GM12878 (cell line): ENCODE results near the gene CST1. TPM values are rescaled to one million over a fixed set of nuclear protein-coding genes. Genes with fewer than 3 reads are reported as not detected.

Experiments used
- ATAC-seq: fragments of 200-7000 bp; cut with Tn5 transposase; 3 replicates; pipeline ENCODE4 v1.9.1; 2020; ENCODE audit warnings: mild to moderate bottlenecking, moderate library complexity
- BruUV-seq: library from RNA; stranded (reverse); fragments of 400-500 nt; replicated peaks from 2 replicates; lab custom pipeline; 2021; lab: Mats Ljungman, UMichigan
- CTCF ChIA-PET: fragments of 300-600 bp; sonication (Branson Sonifier 250); formaldehyde crosslinking; extraction: SDS; loops from one replicate; lab custom pipeline; 2021; ENCODE audit warnings: inconsistent platforms; lab: Yijun Ruan, JAX
- POLR2A ChIA-PET: fragments of 350-600 bp; formaldehyde crosslinking; extraction: SDS; loops from one replicate; lab custom pipeline; 2021; ENCODE audit warnings: inconsistent platforms; lab: Charles Lee
- RAD21 ChIA-PET: fragments of 300-600 bp; sonication (Branson Sonifier 250); formaldehyde crosslinking; loops from one replicate; lab custom pipeline; 2023; ENCODE audit warnings: antibody characterized with exemption; ENCODE audit not compliant: unreplicated experiment; lab: Charles Lee
- SMC1A ChIA-PET: fragments of 300-600 bp; sonication (Branson Sonifier 250); formaldehyde crosslinking; loops from one replicate; lab custom pipeline; 2023; ENCODE audit not compliant: unreplicated experiment, uncharacterized antibody; lab: Charles Lee
- DNase-seq: peaks from one replicate; pipeline ENCODE4 v3.0.0-alpha.2; 2011; ENCODE audit warnings: low read depth, low spot score
- FAIRE-seq: peaks from 3 replicates; lab custom pipeline; 2011; peaks lifted over from hg19 to GRCh38; lab: Jason Lieb, UNC
- H2AFZ ChIP-seq: 2 replicates; pipeline ENCODE4 v1.6.0; 2011; ENCODE audit warnings: low read depth, low read length, control low read depth; ENCODE audit not compliant: control insufficient read depth
- H3K27ac ChIP-seq: 2 replicates; pipeline ENCODE4 v1.5.1; 2011; ENCODE audit warnings: control low read depth; ENCODE audit not compliant: control insufficient read depth, insufficient read depth
- H3K27me3 ChIP-seq, 2 experiments: replicated peaks in 1 of 2; 2 replicates each; pipeline versions ENCODE4 v1.6.0 to v1.6.1; 2011; ENCODE audit warnings: low read length in 1 of 2; ENCODE audit not compliant: control insufficient read depth in 2 of 2, insufficient read depth in 2 of 2
- H3K36me3 ChIP-seq, 2 experiments: 2 replicates each; pipeline ENCODE4 v1.5.1; 2011; ENCODE audit warnings: low read length in 1 of 2; ENCODE audit not compliant: control insufficient read depth in 2 of 2, insufficient read depth in 2 of 2
- H3K4me1 ChIP-seq: 2 replicates; pipeline ENCODE4 v1.6.1; 2011; ENCODE audit warnings: mild to moderate bottlenecking, low read length, moderate library complexity, mixed read lengths; ENCODE audit not compliant: control insufficient read depth, insufficient read depth
- H3K4me2 ChIP-seq: 2 replicates; pipeline ENCODE4 v1.6.0; 2011; ENCODE audit warnings: control low read depth; ENCODE audit not compliant: control insufficient read depth, insufficient read depth
- H3K4me3 ChIP-seq: fragments of 200-600 bp; sonication (generic); 2 replicates; pipeline ENCODE4 v1.5.1; 2016
- H3K79me2 ChIP-seq: 2 replicates; pipeline ENCODE4 v1.6.0; 2011; ENCODE audit warnings: low read length; ENCODE audit not compliant: control insufficient read depth, insufficient read depth
- H3K9ac ChIP-seq: 2 replicates; pipeline ENCODE4 v1.8.0; 2011; ENCODE audit warnings: low read length, control low read depth, mixed read lengths; ENCODE audit not compliant: control insufficient read depth, insufficient read depth
- H3K9me3 ChIP-seq: replicated peaks from 3 replicates; pipeline ENCODE4 v1.5.1; 2011; ENCODE audit warnings: mild to moderate bottlenecking, low read length; ENCODE audit not compliant: control insufficient read depth, insufficient read depth
- H4K20me1 ChIP-seq: 2 replicates; pipeline ENCODE4 v1.6.0; 2011; ENCODE audit not compliant: control insufficient read depth, insufficient read depth
- CTCF ChIP-seq, 3 experiments: IDR thresholded peaks in 2 of 3; conservative IDR thresholded peaks in 1 of 3; 2 replicates each; pipeline ENCODE4 v1.5.1; 2011; ENCODE audit warnings: low read depth in 3 of 3, low read length in 3 of 3, mild to moderate bottlenecking in 3 of 3, control low read depth in 2 of 3, moderate library complexity in 2 of 3, inconsistent platforms in 1 of 3, mixed read lengths in 1 of 3; ENCODE audit not compliant: control insufficient read depth in 2 of 3, insufficient read depth in 1 of 3; ENCODE audit errors: extremely low read depth in 1 of 3
- CUX1 ChIP-seq: IDR thresholded peaks from 2 replicates; pipeline ENCODE4 v1.6.1; 2012; ENCODE audit warnings: improper control_type of control experiment, low read depth, low read length; ENCODE audit not compliant: insufficient replicate concordance
- ELK1 ChIP-seq: IDR thresholded peaks from 2 replicates; pipeline ENCODE4 v1.6.1; 2012; ENCODE audit warnings: low read depth, low read length, improper control_type of control experiment
- ETV6 ChIP-seq, 2 experiments: fragments of 450-650 bp in 1 of 2; IDR thresholded peaks in 1 of 2; conservative IDR thresholded peaks in 1 of 2; 2 replicates each; pipeline ENCODE4 v1.6.1; 2014; ENCODE audit warnings: antibody characterized with exemption in 1 of 2, borderline replicate concordance in 1 of 2, low read depth in 1 of 2, mild to moderate bottlenecking in 1 of 2, moderate library complexity in 1 of 2
- JUNB ChIP-seq: IDR thresholded peaks from 2 replicates; pipeline ENCODE4 v1.6.1; 2016; ENCODE audit warnings: antibody characterized with exemption, mild to moderate bottlenecking
- MEF2B ChIP-seq: fragments of 450-650 bp; IDR thresholded peaks from 2 replicates; pipeline ENCODE4 v1.6.1; 2018; ENCODE audit warnings: mild to moderate bottlenecking, moderate library complexity; ENCODE audit not compliant: partially characterized antibody, poor library complexity, severe bottlenecking
- NFXL1 ChIP-seq: fragments of 450-650 bp; IDR thresholded peaks from 2 replicates; pipeline ENCODE4 v1.6.1; 2017; ENCODE audit warnings: antibody characterized with exemption, mild to moderate bottlenecking, borderline replicate concordance
- RCOR1 ChIP-seq: conservative IDR thresholded peaks from 2 replicates; pipeline ENCODE4 v1.6.1; 2012; ENCODE audit warnings: low read depth, low read length, improper control_type of control experiment
- ZNF274 ChIP-seq: IDR thresholded peaks from one replicate; pipeline ENCODE4 v1.8.0; 2011; ENCODE audit not compliant: insufficient read length, insufficient read depth
- ZSCAN29 ChIP-seq: fragments of 450-650 bp; IDR thresholded peaks from 2 replicates; pipeline ENCODE4 v1.6.1; 2017; ENCODE audit warnings: mild to moderate bottlenecking, moderate library complexity
- WGBS: methylation state at CpG from one replicate; pipeline ENCODE4 v1.1.6; 2016; ENCODE audit warnings: low lambda C conversion rate; ENCODE audit not compliant: insufficient replicate concordance, insufficient coverage; ENCODE audit errors: missing lambda C conversion rate; 5-methylcytosine and 5-hydroxymethylcytosine counted together
- in situ Hi-C: fragments of 300-500 bp; cut with MboI; formaldehyde crosslinking; loops from 9 replicates; pipeline ENCODE4 v1.14.3; 2018; ENCODE audit warnings: mixed read lengths
- intact Hi-C: fragments of 100-400 bp; cut with micrococcal nuclease; formaldehyde crosslinking; loops from one replicate; pipeline ENCODE4 v1.14.2; 2022; ENCODE audit not compliant: unreplicated experiment
- polyA plus RNA-seq, 11 experiments: library from polyadenylated mRNA; depleted of rRNA in 4 of 11; unstranded in 6 of 11; stranded (reverse) in 5 of 11; fragments of >200 nt; fragmentation: Nextera tagmentation in 4 of 11; fragmentation: Illumina TruSeq in 1 of 11; extraction: Ambion mirVana in 4 of 11; extraction: Trizol in 1 of 11; gene quantifications; 1 replicate in 1 of 11; 2 replicates in 10 of 11; pipeline versions ENCODE4 v1.2.1 to v1.2.3, GENCODE V29; 2011 to 2016; ENCODE audit warnings: inconsistent platforms in 2 of 11, missing spikeins in 2 of 11, low read depth in 1 of 11
- total RNA-seq, 4 experiments: library from RNA; depleted of rRNA in 3 of 4; stranded (reverse); fragments of >200 nt in 3 of 4; fragmentation: Illumina TruSeq in 1 of 4; extraction: Trizol in 1 of 4; gene quantifications; 2 replicates each; pipeline versions ENCODE4 v1.2.1 to v1.2.3, GENCODE V29; 2013 to 2021

Gene CST1
- total and polyA plus RNA-seq, 10 of the 15 experiments (the other 5 are each of a cell fraction or from before 2014, with no cell fraction given), result not detected

- DNase-seq, result no peak
- Histone ChIP-seq H3K9me3 (no peaks in the 10 kb centered on the region), H2AFZ (no peak overlapping the region), H3K36me3 (no peaks in the 10 kb centered on the region), H3K4me3 (no peak overlapping the region), H4K20me1 (no peaks in the 10 kb centered on the region), H3K9ac (no peak overlapping the region)
- ChIA-PET RAD21 (no interaction called here), SMC1A (no interaction called here), POLR2A (no interaction called here)
- WGBS, result 15% methylated on average over 3 of the region's 3 CpGs
- BruUV-seq, result no TSS peak
- no peak for TF ChIP-seq MEF2B
- no peak for TF ChIP-seq ELK1
- TF ChIP-seq ZSCAN29, result no peak
- TF ChIP-seq ETV6 (conservative IDR thresholded peaks at IDR 0.05 in 1 of 2, IDR thresholded peaks at IDR 0.05 in 1 of 2; ENCODE audit: borderline replicate concordance in 1 of 2, low read depth in 1 of 2), result no peak
- TF ChIP-seq ZNF274, result no peak
- no peak for TF ChIP-seq CUX1
- TF ChIP-seq CTCF (IDR thresholded peaks at IDR 0.05 in 2 of 3, conservative IDR thresholded peaks at IDR 0.05 in 1 of 3; ENCODE audit: control insufficient read depth in 2 of 3, extremely low read depth in 1 of 3, insufficient read depth in 1 of 3, low read depth in 3 of 3, low read length in 3 of 3), result no peak
- no peak for TF ChIP-seq RCOR1
- TF ChIP-seq JUNB, result no peak
- no peak for TF ChIP-seq NFXL1
- TF ChIP-seq, all 136 proteins: peak for 0
- Histone ChIP-seq H3K4me1 (no peaks in the 10 kb centered on the region), H3K79me2 (no peaks in the 10 kb centered on the region), H3K27me3 (no peaks in the 10 kb centered on the region; a peak in 1 of 4 replicates), H3K4me2 (no peak overlapping the region), H3K27ac (no peak overlapping the region)
- in situ Hi-C loops (no loop called here), intact Hi-C loops (no loop called here)
- FAIRE-seq, result no peak
- CTCF ChIA-PET, result no interaction called here
- no peak for ATAC-seq
These were observed 21.3 kb upstream of the CST1 start for GRCh38 chr20:23772074-23772473.
